Measurements from ENCODE around the gene BEAN1. TPM values are rescaled to one million over a fixed set of nuclear protein-coding genes. Genes with fewer than 3 reads are reported as not detected.

BEAN1 gene
- polyA plus RNA-seq, 1 of the 3 experiments (the other 2 are of a cell fraction), result 0.07 TPM

GRCh38 chr16:66517586-66518263, 90.6 kb downstream of the BEAN1 start (continued):
- TF ChIP-seq PBX3 (IDR thresholded peaks at IDR 0.05), result no peak
- no peak for TF ChIP-seq MXI1 (IDR thresholded peaks at IDR 0.05; ENCODE audit: low read depth, low read length)

- POLR2A ChIA-PET, result no interaction called here
- H2AFZ ChIP-seq (ENCODE audit: low read depth), result no peak overlapping the region
- no peaks in the 10 kb centered on the region for H3K9me2 ChIP-seq
- DNase-seq, result no peak
- TF ChIP-seq SMC3 (IDR thresholded peaks at IDR 0.05; ENCODE audit: low read depth, low read length) (no peak), RCOR1 (IDR thresholded peaks at IDR 0.05; ENCODE audit: low read length) (no peak), IRF3 (IDR thresholded peaks at IDR 0.05; ENCODE audit: low read depth, low read length) (no peak), USF1 (IDR thresholded peaks at IDR 0.05; ENCODE audit: borderline replicate concordance, low read depth) (no peak), REST (IDR thresholded peaks at IDR 0.05; ENCODE audit: low read depth, low read length) (no peak), MEF2A (IDR thresholded peaks at IDR 0.05; ENCODE audit: borderline replicate concordance, low read depth) (no peak), NRF1 (IDR thresholded peaks at IDR 0.05; ENCODE audit: low read depth, low read length) (no peak), CHD2 (IDR thresholded peaks at IDR 0.05; ENCODE audit: low read length, partially characterized antibody) (no peak), RXRA (IDR thresholded peaks at IDR 0.05; ENCODE audit: borderline replicate concordance, low read depth) (no peak), EP300 (IDR thresholded peaks at IDR 0.05; ENCODE audit: borderline replicate concordance in 1 of 2, low read depth in 1 of 2, low read length in 1 of 2) (no peak), USF2 (IDR thresholded peaks at IDR 0.05; ENCODE audit: borderline replicate concordance, low read depth, low read length) (no peak), RFX5 (IDR thresholded peaks at IDR 0.05; ENCODE audit: low read length) (no peak), SIN3A (IDR thresholded peaks at IDR 0.05; ENCODE audit: borderline replicate concordance, low read depth, low read length) (no peak), GABPA (IDR thresholded peaks at IDR 0.05; ENCODE audit: low read depth) (no peak), ELF1 (IDR thresholded peaks at IDR 0.05) (no peak), TAF1 (IDR thresholded peaks at IDR 0.05; ENCODE audit: borderline replicate concordance, low read depth, low read length) (no peak), FOSL2 (IDR thresholded peaks at IDR 0.05; ENCODE audit: borderline replicate concordance, low read depth) (no peak), FOXJ3 (CRISPR knock-in tag; IDR thresholded peaks at IDR 0.05) (no peak)
- H3F3A ChIP-seq (replicated peaks; ENCODE audit: insufficient read depth), result peaks cover 12% of the 10 kb centered on the region
- no peaks in the 10 kb centered on the region for H4K20me1 ChIP-seq (ENCODE audit: insufficient read depth)
- peaks cover 15 to 17% of the 10 kb centered on the region in 2 experiments; a peak in 3 of 4 replicates for H3K4me1 ChIP-seq (ENCODE audit: control insufficient read depth in 1 of 2, insufficient read depth in 2 of 2, low read depth in 1 of 2, low read length in 1 of 2)
- H3K9me3 ChIP-seq, result no peaks in the 10 kb centered on the region
- H3K27ac ChIP-seq (ENCODE audit: low read depth in 2 of 2, low read length in 1 of 2), result no peak overlapping the region
- no peaks in the 10 kb centered on the region for H3K79me2 ChIP-seq (ENCODE audit: insufficient read depth)
- H3K36me3 ChIP-seq (replicated peaks in 1 of 2; ENCODE audit: control insufficient read depth in 1 of 2, insufficient read depth in 2 of 2, low read length in 1 of 2), result peaks cover 0 to 2% of the 10 kb centered on the region in 2 experiments
- H3K4me3 ChIP-seq (ENCODE audit: low read depth in 2 of 2, low read length in 1 of 2), result no peak overlapping the region
- H3K27me3 ChIP-seq (ENCODE audit: insufficient read depth), result no peaks in the 10 kb centered on the region
- 97% methylated on average over 10 of the region's 11 CpGs for WGBS (ENCODE audit: low lambda C conversion rate)
- CTCF ChIA-PET, result no interaction called here
- no peak overlapping the region for H3K4me2 ChIP-seq
- H3K9ac ChIP-seq, result no peak overlapping the region
These were observed 92.6 kb downstream of the BEAN1 start for GRCh38 chr16:66519482-66520373.

Data from SK-N-SH (cell line).